NB4 (cell line): ENCODE measurements around the gene BANP.
"Not testable (repeated sequence)": the region's sequence is repeated elsewhere in the genome, so short reads cannot be mapped to it uniquely, and the experiment has no call there.

Experiments
- DNase-seq: peaks from one replicate; pipeline ENCODE4 v3.0.0; 2010; ENCODE audit warnings: low read depth
- H3K4me3 ChIP-seq: one replicate; pipeline ENCODE4 v1.5.1; 2011; ENCODE audit warnings: mild to moderate bottlenecking, low read depth, low read length, moderate library complexity
- MYC ChIP-seq: IDR thresholded peaks from 2 replicates; pipeline ENCODE4 v1.6.1; 2011; ENCODE audit warnings: low read depth, low read length
- POLR2A ChIP-seq: IDR thresholded peaks from 2 replicates; pipeline ENCODE4 v1.6.1; 2011; ENCODE audit warnings: mild to moderate bottlenecking; ENCODE audit not compliant: insufficient read length; ENCODE audit errors: extremely low read depth
- TF ChIP-seq, protein P1 (sequence below): IDR thresholded peaks from 2 replicates; pipeline ENCODE4 v1.6.1; 2011; ENCODE audit warnings: low read depth, low read length
- TF ChIP-seq, protein P2 (sequence below): IDR thresholded peaks from one replicate; pipeline ENCODE4 v1.5.1; 2012; ENCODE audit warnings: low read depth, low read length

The BANP gene

GRCh38 chr16:87982581-87983041 lies 31.4 kb downstream of the BANP start:
- TF ChIP-seq MYC (no peak), POLR2A (no peak)
- TF ChIP-seq, protein P1, sequence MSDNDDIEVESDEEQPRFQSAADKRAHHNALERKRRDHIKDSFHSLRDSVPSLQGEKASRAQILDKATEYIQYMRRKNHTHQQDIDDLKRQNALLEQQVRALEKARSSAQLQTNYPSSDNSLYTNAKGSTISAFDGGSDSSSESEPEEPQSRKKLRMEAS = no peak
- DNase-seq = no peak
- no peak overlapping the region for H3K4me3 ChIP-seq

- H3K4me3 ChIP-seq, DNase-seq: not testable (repeated sequence)
- TF ChIP-seq, protein P2, sequence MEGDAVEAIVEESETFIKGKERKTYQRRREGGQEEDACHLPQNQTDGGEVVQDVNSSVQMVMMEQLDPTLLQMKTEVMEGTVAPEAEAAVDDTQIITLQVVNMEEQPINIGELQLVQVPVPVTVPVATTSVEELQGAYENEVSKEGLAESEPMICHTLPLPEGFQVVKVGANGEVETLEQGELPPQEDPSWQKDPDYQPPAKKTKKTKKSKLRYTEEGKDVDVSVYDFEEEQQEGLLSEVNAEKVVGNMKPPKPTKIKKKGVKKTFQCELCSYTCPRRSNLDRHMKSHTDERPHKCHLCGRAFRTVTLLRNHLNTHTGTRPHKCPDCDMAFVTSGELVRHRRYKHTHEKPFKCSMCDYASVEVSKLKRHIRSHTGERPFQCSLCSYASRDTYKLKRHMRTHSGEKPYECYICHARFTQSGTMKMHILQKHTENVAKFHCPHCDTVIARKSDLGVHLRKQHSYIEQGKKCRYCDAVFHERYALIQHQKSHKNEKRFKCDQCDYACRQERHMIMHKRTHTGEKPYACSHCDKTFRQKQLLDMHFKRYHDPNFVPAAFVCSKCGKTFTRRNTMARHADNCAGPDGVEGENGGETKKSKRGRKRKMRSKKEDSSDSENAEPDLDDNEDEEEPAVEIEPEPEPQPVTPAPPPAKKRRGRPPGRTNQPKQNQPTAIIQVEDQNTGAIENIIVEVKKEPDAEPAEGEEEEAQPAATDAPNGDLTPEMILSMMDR = peak; percentile 31
These were observed 32.0 kb downstream of the BANP start for GRCh38 chr16:87983072-87983736.

DNA sequence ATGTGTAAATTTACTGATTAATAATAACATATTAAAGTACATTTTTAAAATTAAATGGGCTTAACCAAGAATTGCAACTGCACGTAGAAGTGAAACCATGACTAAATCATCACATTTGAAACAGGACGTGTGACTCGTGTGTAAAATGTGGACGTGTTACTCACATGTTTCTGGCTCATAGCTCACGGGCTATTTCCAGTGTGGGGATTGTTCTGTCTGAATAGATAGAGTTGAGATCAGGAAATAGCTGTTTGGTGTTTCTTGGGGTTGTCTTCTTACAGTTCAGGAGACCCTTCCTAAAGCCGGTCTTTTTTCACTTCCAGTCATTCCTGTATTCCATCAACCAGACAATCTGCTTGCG lies 32.5 kb downstream of the BANP start:
- H3K4me3 ChIP-seq, DNase-seq: not testable (repeated sequence)

DNA sequence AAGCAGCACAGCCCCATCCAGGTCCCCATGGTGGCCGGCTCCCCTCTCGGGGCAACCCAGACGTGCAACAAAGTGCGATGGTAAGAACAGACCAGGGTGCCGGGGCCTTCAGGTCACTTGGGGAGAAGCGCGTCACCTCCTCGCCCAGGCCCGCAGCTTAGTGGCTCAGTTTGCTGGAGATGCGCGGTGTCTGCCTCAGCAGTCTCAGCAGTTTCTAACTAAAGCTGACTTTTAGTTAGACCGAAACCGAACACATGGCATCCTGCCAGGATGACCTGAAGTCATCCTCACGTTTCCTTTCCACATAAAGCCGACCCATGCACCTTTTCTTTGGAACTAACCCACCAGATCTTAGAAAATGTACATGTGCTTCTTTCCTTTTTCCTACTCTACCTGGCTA lies 32.9 kb downstream of the BANP start:
- H3K4me3 ChIP-seq, DNase-seq: not testable (repeated sequence)

DNA sequence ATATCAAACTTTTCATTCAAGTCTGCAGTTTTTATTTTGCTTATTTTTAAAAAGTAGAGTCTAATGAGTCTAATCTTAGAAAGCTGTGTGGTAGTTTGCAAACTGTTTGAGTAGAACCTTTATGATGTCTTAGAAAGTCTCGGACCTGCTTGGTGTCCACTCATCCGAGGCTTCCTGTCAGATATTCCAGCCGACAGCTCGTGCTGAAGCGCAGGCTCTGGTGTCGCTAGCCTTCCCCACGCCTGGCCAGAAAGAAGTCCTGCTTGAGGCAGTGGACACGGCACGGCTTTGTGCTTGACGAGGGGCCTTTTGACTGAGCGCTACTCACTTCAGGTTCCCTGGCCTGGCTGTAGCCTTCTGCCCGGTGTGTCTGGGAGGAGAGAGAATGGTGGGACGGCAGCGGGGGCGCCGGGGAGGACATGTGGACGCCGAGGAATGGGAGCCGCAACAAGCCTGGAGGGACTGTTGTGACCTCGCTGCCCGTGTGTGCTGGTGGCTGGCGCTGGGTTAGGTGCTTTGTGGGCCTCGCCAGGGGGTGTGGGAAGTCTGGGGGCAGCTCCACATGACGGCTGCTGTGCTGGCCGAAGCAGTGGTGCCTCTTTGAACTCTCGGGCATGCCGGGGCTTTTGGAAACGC lies 33.5 kb downstream of the BANP start:
- no peak for DNase-seq
- H3K4me3 ChIP-seq = no peak overlapping the region
- TF ChIP-seq MYC (no peak), POLR2A (no peak)
- TF ChIP-seq, protein P1 = no peak
- TF ChIP-seq, protein P2 = no peak

DNA sequence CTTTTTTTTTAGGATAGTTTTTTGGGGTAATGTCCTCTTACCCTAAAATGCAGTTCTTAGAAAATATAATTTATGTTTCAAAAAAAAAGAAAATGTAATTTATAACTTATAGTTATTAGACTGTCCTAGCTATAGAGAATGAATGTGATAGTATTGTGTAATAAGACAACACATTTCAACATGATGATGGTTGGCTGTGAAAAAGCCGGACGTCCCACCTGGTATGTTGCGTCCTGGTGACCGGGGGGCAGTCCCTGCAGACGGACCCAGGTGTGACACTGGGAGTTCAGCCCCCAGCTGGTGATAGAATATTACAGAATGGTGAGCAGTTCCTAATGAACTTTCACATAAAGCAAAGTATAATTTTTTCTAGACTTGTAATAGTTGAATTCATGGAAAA lies 34.3 kb downstream of the BANP start:
- not testable (repeated sequence) for H3K4me3 ChIP-seq, DNase-seq

DNA sequence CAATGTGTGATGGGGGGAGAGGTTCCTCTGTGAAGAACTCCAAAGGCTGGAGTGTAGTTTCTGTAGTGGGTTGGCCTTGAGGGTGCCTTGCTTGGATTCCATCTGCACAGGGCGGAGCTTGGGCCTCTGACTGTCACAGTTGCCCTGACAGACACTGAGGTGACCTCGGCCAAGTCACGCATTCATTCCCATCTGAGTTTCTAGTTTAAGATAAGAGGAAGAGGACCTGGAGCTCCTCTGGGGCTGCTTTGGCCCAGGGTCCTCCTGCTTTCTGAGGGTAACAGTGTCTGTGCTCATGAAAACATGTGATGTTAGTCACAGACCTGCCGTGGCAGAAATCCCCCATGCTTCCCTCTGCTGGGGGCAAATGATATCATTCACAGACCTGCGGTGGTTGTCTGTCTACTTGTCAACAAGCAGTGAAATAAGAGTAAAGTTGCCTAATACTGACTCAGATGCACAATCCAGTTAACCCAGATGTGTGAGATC lies 35.2 kb downstream of the BANP start:
- peak; percentile 60 for DNase-seq
- H3K4me3 ChIP-seq = not testable (repeated sequence)

DNA sequence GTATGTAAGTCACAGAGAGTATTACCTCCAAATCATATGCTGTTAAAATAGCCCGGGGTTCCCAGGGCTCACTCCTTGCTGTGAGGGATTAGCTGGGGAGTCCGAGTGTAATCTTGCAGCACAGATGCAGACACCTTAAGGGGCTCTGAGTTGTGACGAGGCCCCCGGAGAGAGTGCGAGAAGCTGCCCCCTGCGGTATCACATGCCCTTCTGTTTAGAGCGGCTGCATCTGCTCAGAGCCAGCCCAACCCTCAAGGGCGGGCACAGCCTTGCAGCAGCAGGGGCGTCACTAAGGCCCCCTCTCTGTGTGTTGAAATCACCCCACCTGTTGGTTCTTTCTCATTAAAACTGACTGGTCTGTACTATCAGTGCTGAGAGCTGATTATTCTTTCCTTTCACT lies 37.4 kb downstream of the BANP start:
- DNase-seq, H3K4me3 ChIP-seq: not testable (repeated sequence)

- not testable (repeated sequence) for DNase-seq
These were observed 39.0 kb downstream of the BANP start for GRCh38 chr16:87990254-87990653.

DNA sequence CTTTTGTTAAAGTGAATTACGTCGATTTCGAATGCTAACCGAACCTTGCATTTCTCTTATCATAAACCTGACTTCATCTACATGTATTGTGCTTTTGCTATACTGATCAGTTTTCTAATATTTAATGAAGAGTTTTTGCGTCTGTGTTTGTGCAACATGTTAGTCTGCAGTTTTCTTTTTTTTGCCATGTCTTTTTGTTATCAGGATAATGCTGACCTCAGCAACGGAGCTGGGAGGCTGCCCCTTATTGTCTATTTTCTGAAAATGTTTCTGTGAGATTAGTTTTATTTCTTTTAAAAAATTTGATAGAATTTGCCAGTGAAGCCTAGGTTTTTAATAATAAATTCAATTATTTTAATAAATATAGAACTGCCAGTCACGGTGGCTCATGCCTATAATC lies 40.9 kb downstream of the BANP start:
- not testable (repeated sequence) for DNase-seq, H3K4me3 ChIP-seq

More at GRCh38 chr16:87990254-87990653, 39.0 kb downstream of the BANP start:
- H3K4me3 ChIP-seq = not testable (repeated sequence)

DNA sequence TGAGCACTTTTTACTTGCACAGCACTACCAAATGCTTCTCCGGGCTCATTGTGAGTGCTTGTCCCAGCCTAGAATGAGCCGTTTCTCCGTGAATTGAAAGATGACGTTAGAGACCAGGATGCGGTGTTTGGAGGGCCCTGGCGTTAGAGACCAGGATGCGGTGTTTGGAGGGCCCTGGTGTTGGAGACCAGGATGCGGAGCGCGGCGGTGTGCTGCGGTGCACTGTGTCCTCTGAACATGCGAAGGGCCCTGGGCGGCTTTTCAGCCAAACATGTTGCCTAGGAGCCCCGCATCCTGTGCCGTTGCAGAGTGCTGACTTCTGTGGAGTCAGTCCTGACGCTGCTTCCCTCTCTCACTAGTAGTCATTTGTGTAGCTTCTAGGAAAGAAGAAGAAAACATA lies 42.7 kb downstream of the BANP start:
- TF ChIP-seq MYC = no peak
- TF ChIP-seq, protein P2 = no peak
- no peak for TF ChIP-seq POLR2A
- TF ChIP-seq, protein P1 = no peak
- H3K4me3 ChIP-seq = no peak overlapping the region
- DNase-seq = no peak
